HG03097 (cell line): Measurements from ENCODE around the gene HOXD10.

ENCODE experiments used
- ATAC-seq: cut with Tn5 transposase; IDR thresholded peaks from one replicate; pipeline ENCODE4 v1.9.1; 2021; ENCODE audit not compliant: unreplicated experiment, low FRiP score

HOXD10 gene

GRCh38 chr2:176094349-176094748 is 22.2 kb upstream of the HOXD10 start:
- ATAC-seq: no peak

DNA sequence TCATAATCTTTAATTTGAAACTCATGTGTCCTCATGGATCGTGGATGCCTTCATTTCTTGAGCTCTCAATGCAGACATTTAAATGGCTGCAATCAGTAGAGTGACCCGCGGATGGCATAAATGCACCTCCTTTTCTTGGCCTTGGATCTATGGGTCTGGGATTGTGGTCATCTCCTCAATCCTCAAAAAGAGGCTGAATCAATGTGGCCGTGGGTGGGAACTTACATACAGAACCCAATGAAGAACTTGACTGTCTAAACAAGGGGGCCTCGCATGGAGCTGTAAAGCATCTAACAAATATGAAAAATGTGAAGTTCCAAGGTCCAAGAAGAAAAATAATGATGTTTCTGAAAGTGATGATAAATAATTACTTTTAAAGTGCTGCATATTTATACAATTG is 21.2 kb upstream of the HOXD10 start:
- ATAC-seq: no peak

DNA sequence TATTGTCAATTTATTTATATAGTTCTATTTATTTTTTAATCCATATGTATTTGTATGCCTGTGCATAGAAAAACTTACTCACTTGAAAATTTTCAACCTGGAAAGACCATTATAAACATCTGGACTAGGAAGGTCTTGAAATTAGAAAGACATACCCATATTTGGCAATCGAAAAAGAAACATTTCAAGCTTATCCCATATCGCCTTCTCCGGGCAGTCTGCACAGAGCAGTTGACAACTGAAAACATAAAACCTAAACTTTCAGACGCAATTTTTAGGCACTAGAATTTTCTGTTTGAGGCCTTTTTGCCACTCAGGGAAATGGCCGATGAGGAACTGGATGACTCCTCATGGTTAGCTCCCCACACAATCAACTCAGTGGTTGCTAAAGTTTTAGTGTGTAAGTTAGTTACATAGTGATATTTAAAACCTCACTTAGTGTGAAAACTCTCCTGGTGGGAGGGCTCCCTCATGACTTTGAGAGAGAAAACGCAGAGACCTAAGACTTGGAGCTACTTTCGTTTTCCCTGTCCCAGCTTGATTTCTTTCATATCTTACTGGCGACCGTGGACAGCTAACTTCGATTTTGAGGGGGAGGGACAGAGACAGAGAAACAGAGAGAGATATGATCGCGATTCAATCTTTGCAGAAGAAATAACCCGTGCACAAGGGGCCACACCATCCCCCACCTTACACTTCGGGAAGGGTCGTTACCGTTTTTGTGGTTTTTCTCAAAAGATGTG is 20.2 kb upstream of the HOXD10 start:
- ATAC-seq: no peak

GRCh38 chr2:176096986-176097819 is 19.4 kb upstream of the HOXD10 start:
- ATAC-seq: peak; percentile 61

GRCh38 chr2:176097820-176098365 is 18.7 kb upstream of the HOXD10 start:
- ATAC-seq: no peak

- no peak for ATAC-seq
These were observed 18.0 kb upstream of the HOXD10 start for GRCh38 chr2:176098366-176099158.

DNA sequence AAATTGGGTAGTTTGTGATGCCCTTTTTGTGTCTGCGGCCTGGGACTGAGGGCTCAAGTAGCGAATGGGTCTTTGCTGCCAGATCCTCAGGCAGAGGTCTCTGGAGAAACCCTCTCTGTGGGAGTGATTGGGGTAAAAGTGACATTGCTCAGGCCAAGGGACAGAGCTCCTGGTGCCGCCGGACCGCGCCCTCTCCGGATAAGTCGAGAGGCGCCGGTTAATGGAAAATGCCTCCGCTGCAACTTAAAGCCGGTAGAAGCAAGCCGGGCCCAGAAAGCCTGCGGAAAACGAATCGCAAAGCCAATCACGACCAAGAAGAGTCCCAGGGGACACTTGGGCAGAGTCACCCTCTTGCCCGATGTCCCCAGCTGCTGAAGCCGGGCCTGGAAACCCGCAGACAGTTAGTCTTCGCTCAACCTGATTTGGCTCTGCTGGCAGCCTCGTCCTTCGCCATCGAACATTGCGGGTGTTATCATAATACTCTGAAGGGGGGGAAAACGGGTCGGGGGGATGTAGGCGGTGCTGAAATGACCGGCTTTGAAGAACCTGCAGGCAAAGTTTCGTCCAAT is 17.3 kb upstream of the HOXD10 start:
- no peak for ATAC-seq

GRCh38 chr2:176099728-176100546 is 16.6 kb upstream of the HOXD10 start, which contains the start of gene HOXD12:
TSS of gene HOXD12 (plus strand) at chr2:176099795. CDS start at chr2:176099802, 7 bp downstream.
- no peak for ATAC-seq

- ATAC-seq: no peak
These were observed 15.9 kb upstream of the HOXD10 start for GRCh38 chr2:176100547-176101140.

GRCh38 chr2:176101216-176101830 is 15.3 kb upstream of the HOXD10 start:
- ATAC-seq: no peak

DNA sequence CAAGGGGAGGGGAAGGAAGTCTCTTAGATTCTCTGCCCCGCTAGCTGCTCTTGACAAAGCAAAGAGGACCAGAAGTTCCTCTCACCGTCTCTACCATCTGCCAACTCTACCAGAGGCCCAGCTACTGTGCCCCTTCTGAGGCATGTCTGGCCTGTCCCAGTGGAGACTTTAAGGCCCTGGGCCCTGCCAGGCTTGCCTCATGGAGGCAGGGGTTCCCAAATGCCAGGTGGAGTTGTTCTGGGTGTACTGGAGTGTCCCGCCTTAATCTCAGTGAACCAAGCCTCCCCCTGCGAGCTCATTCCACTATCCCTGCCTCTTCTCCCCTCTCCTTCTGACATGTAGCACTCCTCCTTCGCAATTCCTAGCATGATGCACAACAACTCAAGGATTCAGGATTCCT is 14.7 kb upstream of the HOXD10 start:
- ATAC-seq: no peak

DNA sequence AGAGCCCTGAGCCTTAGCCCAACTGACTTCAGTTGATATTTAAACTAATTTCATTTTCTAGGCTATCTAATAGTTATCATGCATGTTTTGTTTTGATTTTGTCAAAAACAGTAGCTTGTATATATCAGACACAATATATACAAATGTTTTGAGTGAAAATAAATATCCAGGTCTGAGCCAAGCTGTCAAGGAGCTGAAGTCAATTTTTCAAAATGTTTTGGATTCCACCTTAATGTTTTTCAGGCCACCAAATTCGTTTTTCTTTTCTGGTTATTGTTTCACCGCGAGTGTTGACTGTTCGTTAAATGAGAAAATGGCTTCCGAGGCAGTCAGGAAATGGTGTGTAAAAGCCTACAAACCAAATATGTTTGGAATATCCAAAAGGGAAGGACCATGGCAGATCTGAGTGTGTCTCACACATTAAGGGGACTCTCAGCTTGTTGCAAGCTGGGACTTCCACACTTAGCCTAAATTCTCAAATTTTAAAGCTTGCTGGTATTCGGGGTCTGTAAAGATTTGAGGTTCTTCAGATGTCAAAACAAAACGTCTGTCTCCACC is 14.2 kb upstream of the HOXD10 start:
- ATAC-seq: no peak

- ATAC-seq: no peak
These were observed 13.4 kb upstream of the HOXD10 start for GRCh38 chr2:176103194-176103593.

GRCh38 chr2:176103742-176104315 is 12.7 kb upstream of the HOXD10 start:
- ATAC-seq: no peak

DNA sequence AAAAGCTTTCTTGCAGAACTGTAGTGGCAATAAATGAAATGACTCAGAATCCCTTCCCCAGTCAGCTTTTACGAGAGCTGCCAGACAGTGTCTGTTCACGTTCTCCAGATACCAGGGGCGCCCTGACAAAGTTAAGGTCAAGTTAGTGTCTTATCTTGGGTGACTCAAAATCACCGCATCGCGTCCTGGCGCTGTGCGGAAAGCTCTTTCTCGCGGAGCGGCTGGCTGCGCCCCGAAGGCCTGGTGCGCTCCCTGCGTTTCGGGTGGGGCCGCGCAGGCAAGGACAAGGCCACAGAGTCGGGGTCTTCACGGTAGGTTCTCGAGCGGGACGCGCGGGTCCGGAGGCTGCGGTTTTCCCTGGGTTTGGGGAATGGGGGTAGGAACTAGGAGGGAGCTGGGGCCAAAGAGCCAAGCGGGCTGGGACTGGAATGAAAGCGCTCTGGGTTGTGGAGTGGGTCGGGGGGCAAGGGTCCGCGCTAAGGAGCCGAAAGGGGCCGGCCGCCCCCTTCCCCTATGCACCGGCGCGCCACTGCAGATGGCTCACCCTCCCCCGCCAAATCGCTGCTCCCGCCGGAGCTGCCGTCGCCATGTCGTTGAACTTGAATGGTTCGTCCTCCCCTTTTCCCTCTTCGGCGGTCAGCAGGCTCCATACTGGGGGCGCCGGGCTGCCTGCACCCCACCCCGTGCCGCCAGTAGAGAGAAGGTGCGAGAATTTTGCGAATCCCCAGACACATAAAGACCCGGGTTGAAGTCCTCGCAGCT is 12.1 kb upstream of the HOXD10 start:
- no peak for ATAC-seq

GRCh38 chr2:176105078-176105729 is 11.4 kb upstream of the HOXD10 start:
- ATAC-seq: no peak
